GM13977 (cell line): Measurements from ENCODE around the gene IGLL5.

Source experiments
- DNase-seq: peaks from one replicate; pipeline ENCODE4 v3.0.0; 2012; ENCODE audit warnings: low spot score
- CTCF ChIP-seq: IDR thresholded peaks from 2 replicates; pipeline ENCODE4 v1.5.1; 2012; ENCODE audit warnings: mild to moderate bottlenecking, control low read depth; ENCODE audit not compliant: insufficient read depth; ENCODE audit errors: extremely low read depth, missing control alignments
- in situ Hi-C: fragments of 300-500 bp; cut with MboI; formaldehyde crosslinking; loops from one replicate; pipeline ENCODE4 v1.12.0; 2022; ENCODE audit warnings: low sequenced_read_pairs, low pct_unique_long_range_greater_than_20kb, mixed read lengths, inconsistent platforms; ENCODE audit not compliant: unreplicated experiment

The IGLL5 gene

GRCh38 chr22:22932512-22932941 is 44.9 kb downstream of the IGLL5 start:
- in situ Hi-C loops = loop anchor here (10.0 kb wide), 2 partner anchors 618 to 898 kb away; no protein-coding TSS in a partner anchor
- TF ChIP-seq CTCF = no peak
- no peak for DNase-seq

- DNase-seq = no peak
- in situ Hi-C loops = loop anchor here (10.0 kb wide), 2 partner anchors 618 to 898 kb away; no protein-coding TSS in a partner anchor
- TF ChIP-seq CTCF = no peak
Observed at GRCh38 chr22:22933100-22933806, 45.6 kb downstream of the IGLL5 start.

GRCh38 chr22:22933807-22934542 is 46.4 kb downstream of the IGLL5 start:
- in situ Hi-C loops = loop anchor here (10.0 kb wide), 2 partner anchors 619 to 899 kb away; no protein-coding TSS in a partner anchor
- no peak for TF ChIP-seq CTCF
- DNase-seq = no peak

GRCh38 chr22:22934543-22935055 is 47.0 kb downstream of the IGLL5 start:
- no peak for TF ChIP-seq CTCF
- DNase-seq = no peak
- in situ Hi-C loops = loop anchor here (10.0 kb wide), 2 partner anchors 620 to 900 kb away; no protein-coding TSS in a partner anchor

- in situ Hi-C loops = loop anchor here (10.0 kb wide), 2 partner anchors 620 to 900 kb away; no protein-coding TSS in a partner anchor
- no peak for TF ChIP-seq CTCF
- peak; percentile 72 for DNase-seq
Observed at GRCh38 chr22:22935056-22935545, 47.5 kb downstream of the IGLL5 start.

GRCh38 chr22:22935546-22936157 is 48.0 kb downstream of the IGLL5 start:
- in situ Hi-C loops = loop anchor here (10.0 kb wide), 2 partner anchors 621 to 901 kb away; no protein-coding TSS in a partner anchor
- peak; percentile 71 for TF ChIP-seq CTCF
- peak; percentile 96 for DNase-seq
